COR-L47 (cell line): ENCODE measurements around the gene BTNL2.
"Not testable (repeated sequence)": the region's sequence is repeated elsewhere in the genome, so short reads cannot be mapped to it uniquely, and the experiment has no call there.

Experiments used
- DNase-seq: peaks from one replicate; lab custom pipeline; 2025; lab: John Stamatoyannopoulos, UW

Gene BTNL2

DNA sequence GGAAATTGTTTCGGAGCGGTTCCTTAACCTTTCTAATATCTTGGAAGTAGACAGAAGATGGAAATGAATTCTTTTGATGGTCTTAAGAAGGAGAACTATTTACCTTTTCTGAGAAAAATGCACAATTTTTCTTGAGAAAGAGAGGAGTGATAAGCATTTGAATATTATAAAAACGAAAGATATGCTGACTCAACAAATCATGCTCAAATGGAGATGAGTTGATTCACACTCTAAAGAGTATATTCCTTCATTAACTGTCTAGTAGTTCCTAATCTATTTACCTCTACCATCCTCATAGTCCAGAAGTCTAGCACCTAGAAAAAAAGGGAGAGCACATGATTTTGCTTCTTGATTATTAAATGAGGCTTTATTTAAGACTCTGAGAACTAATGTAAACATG, 39.3 kb downstream of the BTNL2 start:
- no peak for DNase-seq

DNA sequence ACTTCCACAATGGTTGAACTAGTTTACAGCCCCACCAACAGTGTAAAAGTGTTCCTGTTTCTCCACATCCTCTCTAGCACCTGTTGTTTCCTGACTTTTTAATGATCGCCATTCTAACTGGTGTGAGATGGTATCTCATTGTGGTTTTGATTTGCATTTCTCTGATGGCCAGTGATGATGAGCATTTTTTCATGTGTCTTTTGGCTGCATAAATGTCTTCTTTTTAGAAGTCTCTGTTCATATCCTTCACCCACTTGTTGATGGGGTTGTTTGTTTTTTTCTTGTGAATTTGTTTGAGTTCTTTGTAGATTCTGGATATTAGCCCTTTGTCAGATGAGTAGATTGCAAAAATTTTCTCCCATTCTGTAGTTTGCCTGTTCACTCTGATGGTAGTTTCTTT, 47.8 kb downstream of the BTNL2 start:
- DNase-seq = not testable (repeated sequence)

DNA sequence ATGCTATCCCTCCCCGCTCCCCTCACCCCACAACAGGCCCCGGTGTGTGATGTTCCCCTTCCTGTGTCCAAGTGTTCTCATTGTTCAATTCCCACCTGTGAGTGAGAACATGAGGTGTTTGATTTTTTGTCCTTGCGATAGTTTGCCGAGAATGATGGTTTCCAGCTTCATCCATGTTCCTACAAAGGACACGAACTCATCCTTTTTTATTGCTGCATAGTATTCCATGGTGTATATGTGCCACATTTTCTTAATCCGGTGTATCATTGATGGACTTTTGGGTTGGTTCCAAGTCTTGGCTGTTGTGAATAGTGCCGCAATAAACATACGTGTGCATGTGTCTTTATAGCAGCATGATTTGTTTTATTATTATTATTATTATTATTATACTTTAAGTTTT, 48.4 kb downstream of the BTNL2 start:
- DNase-seq = not testable (repeated sequence)

DNA sequence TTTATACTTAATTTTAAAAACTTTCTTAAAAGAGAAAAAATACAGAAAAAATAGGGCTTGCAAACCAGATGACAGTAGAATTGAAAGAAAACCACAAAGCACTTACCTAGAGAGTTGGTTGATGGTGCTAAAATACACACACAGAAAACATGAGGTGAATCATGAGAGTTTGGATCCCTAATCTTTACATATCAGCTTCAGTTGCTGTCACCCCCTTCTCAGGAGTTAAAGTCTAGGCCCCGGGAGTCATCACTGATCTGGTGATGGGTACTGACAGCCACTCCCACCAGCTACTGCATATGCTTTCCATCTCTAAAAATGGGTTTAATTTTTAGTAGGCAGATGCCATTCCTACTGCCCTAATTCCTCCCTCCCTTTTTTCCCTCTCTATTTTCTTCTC, 52.0 kb downstream of the BTNL2 start:
- DNase-seq = no peak

DNA sequence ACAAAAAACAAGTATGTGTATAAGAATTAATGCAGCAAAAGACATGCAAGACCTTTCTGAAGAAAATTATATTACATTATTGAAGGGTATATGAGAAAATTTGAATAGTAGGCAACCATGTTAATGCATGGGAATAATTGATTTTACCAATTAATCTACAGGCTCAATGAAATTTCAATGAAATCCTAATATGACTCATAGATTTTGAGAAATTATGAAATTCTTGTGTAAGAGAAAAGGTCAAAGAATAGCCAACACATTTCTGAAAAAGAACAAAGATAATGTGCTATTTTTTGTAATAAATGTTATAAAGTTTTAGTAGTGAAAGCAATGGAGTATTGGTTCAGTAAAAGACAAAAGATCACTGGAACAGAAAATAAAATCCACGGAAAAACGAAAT, 53.6 kb downstream of the BTNL2 start:
- DNase-seq = no peak
